Activated naive CD8-positive, alpha-beta T cell treated with anti-CD3 and anti-CD28 coated beads for 36 hours (primary cell): Measurements from ENCODE around the gene GP9. TPM values are rescaled to one million over a fixed set of nuclear protein-coding genes. Genes with fewer than 3 reads are reported as not detected.
"Not testable (repeated sequence)": the region's sequence is repeated elsewhere in the genome, so short reads cannot be mapped to it uniquely, and the experiment has no call there.

ENCODE experiments used
- DNase-seq: peaks from one replicate; pipeline ENCODE4 v3.0.0; 2021
- H3K27ac Mint-ChIP-seq: one replicate; pipeline ENCODE4 v1.8.0; 2022; ENCODE audit warnings: mild to moderate bottlenecking, moderate library complexity, mixed read lengths
- H3K27me3 Mint-ChIP-seq: one replicate; pipeline ENCODE4 v1.8.0; 2022; ENCODE audit warnings: mild to moderate bottlenecking, mixed read lengths
- H3K36me3 Mint-ChIP-seq: one replicate; pipeline ENCODE4 v1.8.0; 2021; ENCODE audit warnings: mild to moderate bottlenecking, mixed read lengths
- H3K4me1 Mint-ChIP-seq: one replicate; pipeline ENCODE4 v1.8.0; 2021; ENCODE audit warnings: mixed read lengths
- H3K4me3 Mint-ChIP-seq: one replicate; pipeline ENCODE4 v1.8.0; 2022; ENCODE audit warnings: mild to moderate bottlenecking, moderate library complexity, mixed read lengths
- H3K9me3 Mint-ChIP-seq: one replicate; pipeline ENCODE4 v1.8.0; 2022; ENCODE audit warnings: mixed read lengths
- total RNA-seq, 2 experiments: library from RNA; stranded (reverse); gene quantifications; one replicate each; pipeline ENCODE4 v1.2.3, GENCODE V29; 2021

GP9 gene
- total RNA-seq, 2 experiments from 2014 or later = not detected

DNA sequence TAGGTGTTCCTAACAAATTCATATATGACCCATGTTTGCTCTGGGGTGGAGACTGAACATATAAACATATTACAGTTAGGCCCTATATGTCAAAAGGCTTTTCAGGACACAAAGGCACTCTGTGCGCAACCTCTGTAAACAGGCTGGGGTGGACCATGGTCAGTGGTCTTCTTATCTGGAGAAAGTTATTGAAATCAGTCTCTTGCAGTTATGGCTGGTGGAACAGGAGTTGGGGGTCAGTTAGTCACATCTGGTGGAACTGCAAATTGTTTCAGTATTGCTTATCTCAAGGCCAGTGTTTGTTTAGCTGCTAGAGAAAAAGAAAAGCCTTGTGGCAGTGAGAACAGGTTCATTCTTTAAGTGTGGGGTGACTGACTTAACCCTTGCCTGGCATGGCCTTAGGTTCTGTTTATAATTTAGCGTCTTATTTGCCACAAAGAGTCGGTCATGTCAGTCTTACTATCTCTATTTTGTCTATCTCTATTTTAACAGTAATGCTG, 5.9 kb upstream of the GP9 start:
- Mint-ChIP-seq H3K4me1 (peaks cover 18% of the 10 kb centered on the region), H3K9me3 (no peaks in the 10 kb centered on the region), H3K27ac (peak overlapping the region; percentile 21), H3K36me3 (no peaks in the 10 kb centered on the region), H3K4me3 (no peak overlapping the region), H3K27me3 (no peaks in the 10 kb centered on the region)
- DNase-seq = no peak

DNA sequence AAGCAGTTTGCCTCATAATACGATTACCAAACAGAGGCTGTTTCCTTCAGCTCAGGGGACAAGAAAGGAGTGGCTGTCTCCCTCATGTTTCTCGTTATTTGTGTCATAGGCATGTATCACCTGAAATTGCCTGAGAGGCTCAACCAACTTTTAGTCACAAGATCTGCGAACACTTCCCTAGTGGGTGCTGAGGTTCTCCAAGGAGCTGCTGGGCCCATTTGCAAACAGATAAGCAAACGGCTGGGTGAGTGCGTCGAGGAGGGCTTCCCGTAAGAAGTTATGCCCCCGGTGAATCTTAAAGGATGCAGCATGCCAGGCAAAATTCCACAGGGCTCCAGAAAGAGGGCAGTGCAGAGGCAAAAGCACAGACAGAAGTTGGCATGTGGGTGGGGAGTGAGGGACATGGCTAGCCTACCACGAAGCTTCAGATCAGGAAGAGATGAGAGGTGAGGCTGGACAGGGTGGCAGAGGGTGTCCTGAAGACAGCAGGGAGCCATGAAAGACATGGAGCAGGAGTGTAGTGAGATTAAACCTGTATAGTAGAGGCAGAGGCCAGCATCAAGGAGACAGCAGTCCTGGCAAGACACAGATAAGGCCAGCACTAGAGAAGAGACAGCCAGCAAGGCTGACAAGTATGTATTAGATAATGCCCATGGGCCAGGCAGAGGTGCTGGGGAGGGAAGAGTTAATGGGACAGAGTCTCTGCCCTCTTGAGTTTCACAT, 4.0 kb upstream of the GP9 start:
- no peak for DNase-seq
- H3K4me3 Mint-ChIP-seq = no peak overlapping the region
- H3K27ac Mint-ChIP-seq = no peak overlapping the region
- H3K27me3 Mint-ChIP-seq = no peaks in the 10 kb centered on the region
- no peaks in the 10 kb centered on the region for H3K36me3 Mint-ChIP-seq
- peaks cover 18% of the 10 kb centered on the region for H3K4me1 Mint-ChIP-seq
- no peaks in the 10 kb centered on the region for H3K9me3 Mint-ChIP-seq

DNA sequence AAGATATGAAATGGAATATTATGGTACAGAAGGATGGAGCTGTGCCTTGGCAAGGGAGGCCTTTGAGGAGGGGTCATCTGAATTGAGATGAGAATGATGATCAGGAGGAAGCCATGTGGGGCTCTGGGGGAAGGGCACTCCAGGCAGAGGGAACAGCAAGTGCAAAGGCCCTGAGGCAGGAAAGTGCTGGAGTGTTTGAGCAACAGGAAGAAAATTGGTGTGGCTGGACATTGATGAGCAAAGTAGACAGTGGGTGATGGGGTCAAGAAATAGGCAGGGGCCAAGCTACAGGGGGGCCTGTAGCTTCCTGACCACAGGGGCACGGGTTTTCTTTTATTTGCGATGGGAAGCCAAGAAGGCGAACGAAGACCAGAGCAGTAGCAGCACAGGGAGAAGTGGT, 3.3 kb upstream of the GP9 start:
- Mint-ChIP-seq H3K4me1 (peaks cover 16% of the 10 kb centered on the region), H3K27ac (no peak overlapping the region), H3K4me3 (no peak overlapping the region), H3K36me3 (no peaks in the 10 kb centered on the region), H3K9me3 (no peaks in the 10 kb centered on the region), H3K27me3 (no peaks in the 10 kb centered on the region)
- no peak for DNase-seq

DNA sequence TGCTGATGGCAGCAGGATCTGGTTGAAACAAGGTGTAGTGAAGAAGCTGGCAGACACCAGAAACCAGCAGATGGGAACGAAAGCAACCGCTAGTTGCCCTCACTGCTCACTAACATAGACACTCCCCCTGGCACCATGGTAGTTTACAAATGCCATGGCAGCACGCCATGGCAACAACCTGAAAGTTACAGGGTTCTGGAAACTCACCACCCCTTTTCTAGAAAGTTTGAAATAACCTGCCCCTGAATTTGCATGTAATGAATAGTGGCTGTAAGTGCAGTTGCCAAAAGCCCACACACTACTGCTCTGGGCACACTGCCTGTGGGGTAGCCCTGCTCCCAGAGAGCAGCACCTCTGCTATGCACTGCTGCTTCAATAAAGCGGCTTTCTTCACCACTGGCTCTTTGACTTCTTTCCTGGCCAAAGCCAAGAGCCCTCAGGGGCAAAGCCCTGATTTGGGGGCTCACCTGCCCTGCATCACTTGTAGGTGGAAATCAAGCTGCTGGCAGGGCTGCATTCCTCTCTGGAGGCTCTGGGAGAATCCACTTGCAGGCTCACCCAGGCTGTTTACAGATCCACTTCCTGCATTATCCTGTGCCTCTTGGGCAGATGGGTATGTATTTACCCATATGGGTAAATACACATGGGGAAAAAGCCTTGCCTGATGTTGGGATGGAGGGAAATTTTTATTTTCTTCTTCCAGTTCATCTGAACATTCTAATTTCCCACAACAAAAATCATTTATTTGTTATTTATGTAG, 2.0 kb upstream of the GP9 start:
- no peak for DNase-seq
- H3K27me3 Mint-ChIP-seq = no peaks in the 10 kb centered on the region
- H3K4me1 Mint-ChIP-seq = peaks cover 10% of the 10 kb centered on the region
- H3K27ac Mint-ChIP-seq = no peak overlapping the region
- no peaks in the 10 kb centered on the region for H3K36me3 Mint-ChIP-seq
- H3K4me3 Mint-ChIP-seq = no peak overlapping the region
- no peaks in the 10 kb centered on the region for H3K9me3 Mint-ChIP-seq

DNA sequence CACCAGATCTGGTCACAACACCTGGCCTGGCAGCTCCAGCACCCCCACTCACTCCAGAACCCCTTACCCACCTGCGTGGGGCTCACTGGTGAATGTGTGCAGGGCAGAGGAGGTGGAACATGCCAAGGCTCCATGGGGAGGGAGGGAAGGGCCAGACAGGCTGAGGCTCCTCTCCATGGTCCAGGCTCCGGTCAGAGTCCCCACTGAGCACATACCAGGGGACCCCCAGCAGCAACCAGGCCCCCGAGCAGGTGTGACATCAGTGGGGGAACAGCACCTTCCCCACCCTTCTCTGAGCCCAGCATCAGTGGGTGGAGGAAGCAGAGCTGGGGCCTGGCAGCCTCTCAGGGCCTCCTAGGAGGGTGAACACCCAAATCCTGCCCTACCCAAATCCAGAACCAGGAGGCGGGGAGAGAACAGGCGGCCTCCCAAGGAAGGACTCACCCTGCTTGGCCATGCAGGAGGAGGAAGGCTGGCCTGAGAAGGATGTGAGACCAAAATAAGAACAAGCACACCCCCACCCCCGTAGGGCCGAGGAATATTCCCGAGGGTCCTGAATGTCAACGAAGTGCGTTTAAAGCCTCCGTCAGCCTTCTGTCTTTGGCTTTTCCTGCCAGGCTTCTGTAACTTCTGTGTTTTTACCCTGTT, 1.1 kb upstream of the GP9 start:
- Mint-ChIP-seq H3K9me3 (no peaks in the 10 kb centered on the region), H3K4me1 (peaks cover 6% of the 10 kb centered on the region), H3K27me3 (no peaks in the 10 kb centered on the region), H3K4me3 (no peak overlapping the region), H3K27ac (no peak overlapping the region), H3K36me3 (no peaks in the 10 kb centered on the region)
- DNase-seq = no peak

DNA sequence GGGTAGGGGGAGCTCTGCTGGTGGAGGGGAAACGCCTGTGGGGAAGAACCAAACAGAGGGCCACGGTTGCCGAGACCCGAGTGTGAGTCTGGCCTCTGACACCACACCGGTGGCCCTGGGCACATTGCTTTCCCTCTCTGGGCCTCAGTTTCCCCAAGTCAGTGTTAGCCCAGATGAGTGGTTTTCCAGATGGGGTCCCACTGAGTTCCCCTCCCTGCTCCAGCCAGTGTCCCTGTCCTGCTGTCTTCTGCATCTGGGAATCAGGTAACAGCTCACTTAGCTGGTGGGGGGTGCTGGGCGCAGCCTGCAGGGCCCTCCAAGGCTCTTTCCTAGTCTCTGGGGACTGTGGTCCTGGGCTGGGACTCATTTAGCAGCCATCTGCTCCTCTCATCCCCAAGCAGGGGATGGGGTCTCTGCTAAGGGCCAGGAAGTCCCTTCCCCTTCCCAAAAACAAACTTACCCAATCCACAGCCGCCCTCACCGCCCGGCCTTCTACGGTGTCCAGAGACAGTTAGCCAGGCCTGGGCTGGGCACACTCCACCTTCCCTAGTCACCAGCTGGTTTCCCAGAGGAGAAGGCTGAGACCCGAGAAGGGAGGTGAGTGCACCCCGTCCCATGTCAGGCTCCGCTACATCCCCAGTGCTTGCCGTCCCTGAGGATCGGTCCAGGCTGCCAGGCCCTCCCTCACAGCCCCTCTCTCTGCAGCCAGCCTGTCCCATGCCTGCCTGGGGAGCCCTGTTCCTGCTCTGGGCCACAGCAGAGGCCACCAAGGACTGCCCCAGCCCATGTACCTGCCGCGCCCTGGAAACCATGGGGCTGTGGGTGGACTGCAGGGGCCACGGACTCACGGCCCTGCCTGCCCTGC, 676 bp downstream of the GP9 start:
- no peak for DNase-seq
- peaks cover 4% of the 10 kb centered on the region for H3K4me1 Mint-ChIP-seq
- H3K36me3 Mint-ChIP-seq = no peaks in the 10 kb centered on the region
- no peaks in the 10 kb centered on the region for H3K27me3 Mint-ChIP-seq
- H3K4me3 Mint-ChIP-seq = no peak overlapping the region
- H3K9me3 Mint-ChIP-seq = no peaks in the 10 kb centered on the region
- H3K27ac Mint-ChIP-seq = no peak overlapping the region

DNA sequence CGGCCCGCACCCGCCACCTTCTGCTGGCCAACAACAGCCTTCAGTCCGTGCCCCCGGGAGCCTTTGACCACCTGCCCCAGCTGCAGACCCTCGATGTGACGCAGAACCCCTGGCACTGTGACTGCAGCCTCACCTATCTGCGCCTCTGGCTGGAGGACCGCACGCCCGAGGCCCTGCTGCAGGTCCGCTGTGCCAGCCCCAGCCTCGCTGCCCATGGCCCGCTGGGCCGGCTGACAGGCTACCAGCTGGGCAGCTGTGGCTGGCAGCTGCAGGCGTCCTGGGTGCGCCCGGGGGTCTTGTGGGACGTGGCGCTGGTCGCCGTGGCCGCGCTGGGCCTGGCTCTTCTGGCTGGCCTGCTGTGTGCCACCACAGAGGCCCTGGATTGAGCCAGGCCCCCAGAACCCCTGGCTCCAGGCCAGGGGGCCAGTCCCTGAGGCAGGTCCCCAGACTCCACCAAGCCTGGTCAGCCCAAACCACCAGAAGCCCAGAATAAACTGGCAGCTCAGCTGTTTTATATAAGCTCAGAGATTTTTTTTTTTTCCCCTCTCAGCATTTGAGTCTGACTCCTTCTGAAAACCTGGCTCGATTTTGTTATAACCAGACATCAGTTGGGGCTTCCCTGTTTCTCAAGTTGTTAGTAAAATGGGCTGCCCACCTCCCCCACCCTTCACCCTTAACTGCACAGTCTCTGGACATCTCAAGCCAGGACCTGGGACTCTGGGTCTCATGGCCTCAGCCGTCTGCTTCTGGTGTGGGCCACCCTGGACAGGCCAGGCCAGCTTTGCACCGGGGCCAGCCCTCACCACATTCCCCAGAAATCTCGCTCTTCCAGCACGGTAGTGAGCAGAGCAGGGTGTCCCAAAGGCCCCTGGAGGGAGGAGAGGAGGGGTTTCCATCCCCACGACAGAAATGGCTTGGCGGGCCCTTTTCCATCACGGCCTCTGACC, 1.6 kb downstream of the GP9 start:
- no peaks in the 10 kb centered on the region for H3K9me3 Mint-ChIP-seq
- no peak overlapping the region for H3K4me3 Mint-ChIP-seq
- peaks cover 4% of the 10 kb centered on the region for H3K4me1 Mint-ChIP-seq
- no peaks in the 10 kb centered on the region for H3K36me3 Mint-ChIP-seq
- no peaks in the 10 kb centered on the region for H3K27me3 Mint-ChIP-seq
- DNase-seq = no peak
- H3K27ac Mint-ChIP-seq = no peak overlapping the region

DNA sequence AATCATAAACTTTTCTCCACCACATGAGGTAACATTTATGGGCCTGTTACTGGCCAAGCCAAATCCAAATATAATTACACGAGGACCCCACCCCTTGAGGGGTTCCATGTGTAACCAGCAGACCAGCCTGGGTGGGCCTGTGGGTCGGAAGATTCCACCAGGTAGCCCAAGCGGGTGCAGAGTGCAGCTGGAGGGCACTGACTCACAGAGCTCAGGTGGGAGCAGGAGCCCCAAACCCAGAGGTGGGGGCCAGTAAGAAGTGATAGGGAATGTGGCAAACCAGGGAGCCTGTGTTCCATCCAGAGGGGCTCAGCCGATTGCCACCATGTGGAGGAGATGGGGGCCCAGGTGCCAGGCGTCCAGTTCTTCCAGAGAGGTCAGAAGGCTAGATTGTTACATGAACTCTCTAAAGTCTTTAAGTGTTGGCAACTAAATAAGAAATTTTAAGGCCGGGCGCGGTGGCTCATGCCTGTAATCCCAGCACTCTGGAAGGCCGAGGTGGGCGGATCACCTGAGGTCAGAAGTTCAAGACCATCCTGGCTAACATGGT, 2.6 kb downstream of the GP9 start:
- Mint-ChIP-seq H3K36me3 (no peaks in the 10 kb centered on the region), H3K9me3 (peaks cover 3% of the 10 kb centered on the region), H3K27ac (no peak overlapping the region), H3K27me3 (no peaks in the 10 kb centered on the region), H3K4me3 (no peak overlapping the region), H3K4me1 (peaks cover 11% of the 10 kb centered on the region)
- DNase-seq = no peak

DNA sequence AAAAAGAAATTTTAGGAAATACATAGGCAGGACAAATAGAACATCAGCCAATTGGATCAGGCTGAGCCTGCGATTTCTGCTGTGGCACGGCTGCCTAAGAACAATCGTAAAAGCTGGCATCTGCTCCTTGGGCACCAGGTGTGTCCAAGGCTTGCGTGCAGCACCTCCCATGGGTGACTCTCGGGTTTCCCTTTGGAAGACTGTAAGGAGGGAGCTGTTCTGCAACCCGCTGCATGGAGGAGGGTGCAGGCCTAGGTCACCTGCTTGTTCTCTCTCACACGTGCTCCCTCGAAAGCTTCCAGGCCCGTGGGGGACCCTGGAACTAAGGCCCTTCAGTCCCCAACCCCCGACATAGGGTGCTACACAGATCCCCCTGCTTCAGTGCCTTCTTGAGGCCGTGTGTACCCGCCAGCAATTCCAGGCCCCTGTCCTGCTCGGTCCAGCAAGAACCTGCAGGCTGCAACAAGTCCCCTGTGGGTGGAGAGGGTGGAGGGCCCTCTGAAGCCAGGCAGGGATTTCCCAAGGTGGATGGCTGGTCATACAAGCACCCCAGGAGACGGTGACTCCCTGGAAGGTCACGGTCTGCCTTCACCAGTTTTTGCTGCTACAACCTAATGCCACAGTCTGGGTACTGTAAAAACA, 3.4 kb downstream of the GP9 start:
- Mint-ChIP-seq H3K36me3 (no peaks in the 10 kb centered on the region), H3K4me3 (no peak overlapping the region), H3K4me1 (peaks cover 9% of the 10 kb centered on the region), H3K27ac (no peak overlapping the region), H3K27me3 (no peaks in the 10 kb centered on the region), H3K9me3 (peaks cover 3% of the 10 kb centered on the region)
- DNase-seq = no peak

DNA sequence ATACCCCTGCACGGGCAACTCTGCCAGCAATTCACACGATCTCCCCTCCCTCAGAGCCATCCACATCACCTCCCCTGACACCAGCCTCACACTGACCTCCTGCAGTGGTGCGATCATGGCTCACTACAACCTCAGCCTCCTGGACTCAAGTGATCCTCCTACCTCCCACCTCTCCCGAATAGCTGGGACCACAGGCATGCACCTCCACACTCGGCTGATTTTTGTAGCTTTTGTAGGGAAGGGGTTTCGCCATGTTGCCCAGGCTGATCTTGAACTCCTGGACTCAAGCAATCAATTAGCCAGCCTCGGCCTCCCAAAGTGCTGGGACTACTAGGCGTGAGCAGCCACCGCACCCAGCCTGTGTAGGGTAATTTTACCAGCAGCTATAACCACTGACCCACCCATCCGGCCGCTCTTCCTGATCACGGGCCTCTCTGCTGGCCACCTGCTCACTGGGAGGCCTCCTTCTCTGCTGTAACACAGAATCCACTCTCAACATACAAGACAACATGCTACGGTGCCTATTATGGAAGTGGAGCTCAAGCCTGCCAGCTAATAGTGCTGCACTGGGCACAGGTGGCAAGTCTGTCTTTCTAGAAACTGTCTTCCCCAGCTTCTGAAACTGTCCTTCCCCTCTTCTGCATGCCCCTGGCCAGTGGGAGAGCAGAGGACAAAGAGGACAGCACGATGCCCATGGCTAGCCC, 4.6 kb downstream of the GP9 start:
- Mint-ChIP-seq H3K4me3 (no peak overlapping the region), H3K9me3 (peaks cover 6% of the 10 kb centered on the region)

DNA sequence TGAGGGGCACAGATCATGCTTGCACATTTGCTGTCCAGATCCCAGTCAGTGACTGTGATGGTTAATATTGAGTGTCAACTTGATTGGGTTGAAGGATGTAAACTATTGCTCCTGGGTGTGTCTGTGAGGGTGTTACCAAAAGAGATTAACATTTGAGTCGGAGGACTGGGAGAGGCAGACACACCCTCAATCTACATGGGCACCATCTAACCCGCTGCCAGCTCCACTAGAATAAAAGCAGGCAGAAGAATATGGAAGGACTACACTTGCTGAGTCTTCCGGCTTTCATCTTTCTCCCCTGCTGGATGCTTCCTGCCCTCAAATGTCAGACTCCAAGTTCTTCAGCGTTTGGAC, 5.1 kb downstream of the GP9 start:
- no peak for DNase-seq
- Mint-ChIP-seq H3K27ac (no peak overlapping the region), H3K4me3 (no peak overlapping the region), H3K9me3 (peaks cover 6% of the 10 kb centered on the region), H3K4me1 (peaks cover 25% of the 10 kb centered on the region), H3K27me3 (no peaks in the 10 kb centered on the region), H3K36me3 (no peaks in the 10 kb centered on the region)

More for the DNA sequence above, 4.6 kb downstream of the GP9 start:
- Mint-ChIP-seq H3K4me1 (peaks cover 21% of the 10 kb centered on the region), H3K27me3 (no peaks in the 10 kb centered on the region), H3K36me3 (no peaks in the 10 kb centered on the region), H3K27ac (no peak overlapping the region)
- no peak for DNase-seq

DNA sequence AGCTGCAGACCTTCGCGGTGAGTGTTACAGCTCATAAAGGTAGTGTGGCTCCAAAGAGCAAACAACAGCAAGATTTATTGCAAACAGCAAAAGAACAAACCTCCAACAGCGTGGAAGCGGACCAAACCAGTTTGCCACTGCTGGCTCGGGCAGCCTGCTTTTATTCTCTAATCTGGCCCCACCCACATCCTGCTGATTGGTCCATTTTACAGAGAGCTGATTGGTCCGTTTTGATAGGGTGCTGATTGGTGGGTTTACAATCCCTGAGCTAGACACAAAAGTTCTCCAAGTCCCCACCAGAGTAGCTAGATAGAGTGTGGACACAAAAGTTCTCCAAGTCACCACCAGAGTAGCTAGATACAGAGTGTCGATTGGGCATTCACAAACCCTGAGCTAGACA, 7.1 kb downstream of the GP9 start:
- peaks cover 25% of the 10 kb centered on the region for H3K4me1 Mint-ChIP-seq
- H3K4me3 Mint-ChIP-seq = peak overlapping the region; percentile 59
- DNase-seq = peak; percentile 39
- H3K9me3 Mint-ChIP-seq, H3K36me3 Mint-ChIP-seq, H3K27me3 Mint-ChIP-seq: not testable (repeated sequence)
- peak overlapping the region; percentile 29 for H3K27ac Mint-ChIP-seq
